Skin epidermis (tissue), 12 donors: ENCODE data around the gene TLX3.
"Not testable (repeated sequence)": the region's sequence is repeated elsewhere in the genome, so short reads cannot be mapped to it uniquely, and the experiment has no call there.

Source experiments
- H3K27ac ChIP-seq, 21 experiments: fragments of 200-600 bp; sonication (generic) in 11 of 21; one replicate each; pipeline ENCODE4 v1.5.0; 2020; ENCODE audit warnings: mild to moderate bottlenecking in 3 of 21, inconsistent platforms in 2 of 21, moderate library complexity in 2 of 21
- H3K4me3 ChIP-seq, 7 experiments: fragments of 200-600 bp; sonication (generic) in 2 of 7; one replicate each; pipeline ENCODE4 v1.5.0; 2020; ENCODE audit warnings: inconsistent platforms in 2 of 7, mild to moderate bottlenecking in 2 of 7, moderate library complexity in 1 of 7

Gene TLX3

GRCh38 chr5:171308453-171309275 is at the start of gene TLX3:
TSS of gene TLX3 (plus strand) at chr5:171309248. CDS start at chr5:171309366, 118 bp downstream.
- H3K4me3 ChIP-seq, result peak within 1 kb of the TSS in 1 of 7 experiments; percentile 0
- H3K27ac ChIP-seq, result no peak within 1 kb of the TSS

GRCh38 chr5:171261361-171261760 is 47.7 kb upstream of the TLX3 start:
- no peak overlapping the region for H3K27ac ChIP-seq

DNA sequence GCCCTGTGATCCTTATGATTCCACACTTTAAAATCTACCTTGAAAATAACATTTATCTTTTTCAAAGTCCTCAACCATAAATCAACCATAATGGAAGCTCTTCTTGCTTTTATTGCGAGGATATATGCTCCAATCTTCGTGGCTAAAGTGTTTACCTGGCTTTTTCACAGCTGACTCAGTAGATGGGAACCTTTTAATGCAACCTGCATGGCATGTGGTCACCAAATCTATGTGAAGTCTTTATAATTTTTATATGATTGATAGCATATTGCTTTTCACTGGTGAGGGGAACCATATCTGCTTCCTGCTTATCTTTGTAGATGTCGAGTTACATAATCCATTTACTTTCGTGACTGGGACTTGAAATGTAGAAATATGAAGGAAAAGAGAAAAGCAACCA is 47.1 kb upstream of the TLX3 start:
- no peak overlapping the region for H3K27ac ChIP-seq

More at GRCh38 chr5:171261361-171261760, 47.7 kb upstream of the TLX3 start:
- no peak overlapping the region for H3K4me3 ChIP-seq

DNA sequence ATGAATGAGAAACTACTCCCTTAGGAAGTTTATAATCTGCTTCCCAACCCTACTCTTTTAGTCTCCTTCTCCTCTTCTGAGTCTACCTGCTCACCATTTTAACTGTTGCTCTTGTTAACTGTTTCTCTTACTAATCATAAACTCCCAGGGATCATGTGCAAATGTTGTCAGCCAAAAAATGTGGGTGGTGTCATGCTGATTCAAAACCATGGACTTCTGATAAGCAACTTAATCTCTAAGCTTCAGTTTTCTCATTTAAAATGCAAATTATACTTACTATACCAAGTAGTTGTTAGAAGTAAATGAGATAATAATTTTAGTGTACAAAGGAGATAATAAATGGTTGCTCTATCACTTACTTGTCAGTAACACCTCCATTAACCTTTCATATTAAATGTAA is 45.9 kb upstream of the TLX3 start:
- no peak overlapping the region for H3K27ac ChIP-seq

More for the DNA sequence above, 47.1 kb upstream of the TLX3 start:
- no peak overlapping the region for H3K4me3 ChIP-seq

DNA sequence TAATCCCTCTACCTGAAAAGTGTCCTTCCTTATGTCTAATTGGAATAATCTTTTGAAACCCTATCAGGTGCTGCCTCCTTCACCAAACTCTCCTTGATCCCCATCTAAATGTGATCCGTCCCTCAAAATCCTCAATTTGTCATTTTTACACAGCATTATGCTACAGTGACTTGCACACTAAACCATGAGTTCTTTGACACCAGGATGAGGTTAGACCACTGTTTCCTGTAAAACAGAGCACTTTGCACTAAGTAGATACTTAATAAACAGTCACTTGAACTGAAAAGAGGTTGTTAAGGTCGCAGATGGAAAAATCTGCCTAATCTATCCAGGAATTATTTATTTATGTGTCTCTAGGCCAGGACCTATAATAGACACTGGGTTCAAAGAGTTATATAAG is 44.2 kb upstream of the TLX3 start:
- no peak overlapping the region for H3K4me3 ChIP-seq
- H3K27ac ChIP-seq, result no peak overlapping the region

More for the DNA sequence above, 45.9 kb upstream of the TLX3 start:
- no peak overlapping the region for H3K4me3 ChIP-seq

DNA sequence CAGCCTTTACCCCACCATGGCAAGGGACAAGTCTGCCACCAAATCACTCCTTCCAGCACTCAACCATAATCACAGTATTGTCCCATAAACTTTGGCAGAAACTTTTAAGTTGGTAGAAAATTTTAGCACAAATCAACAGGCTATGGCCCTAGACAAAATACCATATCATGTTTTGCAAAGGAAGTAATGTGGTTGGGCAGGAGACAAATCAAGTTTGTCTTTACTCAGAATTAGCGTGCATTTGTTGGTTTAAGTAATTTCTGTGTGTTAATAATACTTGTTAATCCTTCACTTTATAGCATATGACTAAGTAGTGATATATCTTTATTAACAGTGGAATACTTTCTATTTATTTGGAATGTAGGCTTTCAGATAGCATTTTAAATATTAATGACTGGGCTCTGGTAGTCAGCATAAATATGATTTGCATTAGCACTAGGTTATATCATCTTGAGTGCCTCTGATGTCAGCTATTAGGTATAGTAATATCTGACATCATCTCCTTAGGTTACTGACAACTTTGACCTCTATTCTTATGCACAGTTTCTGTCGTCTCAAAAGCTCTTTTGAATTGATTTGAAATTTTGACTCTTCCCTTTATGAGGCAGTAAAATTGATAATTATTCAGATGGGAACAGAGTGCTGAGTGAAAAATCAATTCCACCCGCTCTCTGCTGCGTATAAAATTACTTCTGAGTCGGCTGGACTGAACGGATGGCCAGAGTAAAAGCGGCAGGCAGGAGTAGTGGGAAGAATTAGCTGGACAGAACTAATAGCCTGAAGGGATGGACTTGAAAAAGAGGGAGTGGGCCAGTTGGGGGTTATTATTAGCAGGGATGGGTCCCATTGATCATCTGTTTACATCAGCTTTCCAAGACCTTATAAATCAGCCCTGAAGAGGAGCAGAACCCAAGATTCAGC is 40.1 kb upstream of the TLX3 start:
- no peak overlapping the region for H3K4me3 ChIP-seq
- no peak overlapping the region for H3K27ac ChIP-seq

- no peak overlapping the region for H3K27ac ChIP-seq
- no peak overlapping the region for H3K4me3 ChIP-seq
These were observed 39.3 kb upstream of the TLX3 start for GRCh38 chr5:171269717-171270116.

- Histone ChIP-seq H3K27ac (no peak overlapping the region), H3K4me3 (no peak overlapping the region)
These were observed 38.9 kb upstream of the TLX3 start for GRCh38 chr5:171270136-171270535.

GRCh38 chr5:171271798-171272197 is 37.2 kb upstream of the TLX3 start:
- Histone ChIP-seq H3K27ac (no peak overlapping the region), H3K4me3 (no peak overlapping the region)

GRCh38 chr5:171272996-171273970 is 35.8 kb upstream of the TLX3 start:
- Histone ChIP-seq H3K27ac (no peak overlapping the region), H3K4me3 (no peak overlapping the region)

DNA sequence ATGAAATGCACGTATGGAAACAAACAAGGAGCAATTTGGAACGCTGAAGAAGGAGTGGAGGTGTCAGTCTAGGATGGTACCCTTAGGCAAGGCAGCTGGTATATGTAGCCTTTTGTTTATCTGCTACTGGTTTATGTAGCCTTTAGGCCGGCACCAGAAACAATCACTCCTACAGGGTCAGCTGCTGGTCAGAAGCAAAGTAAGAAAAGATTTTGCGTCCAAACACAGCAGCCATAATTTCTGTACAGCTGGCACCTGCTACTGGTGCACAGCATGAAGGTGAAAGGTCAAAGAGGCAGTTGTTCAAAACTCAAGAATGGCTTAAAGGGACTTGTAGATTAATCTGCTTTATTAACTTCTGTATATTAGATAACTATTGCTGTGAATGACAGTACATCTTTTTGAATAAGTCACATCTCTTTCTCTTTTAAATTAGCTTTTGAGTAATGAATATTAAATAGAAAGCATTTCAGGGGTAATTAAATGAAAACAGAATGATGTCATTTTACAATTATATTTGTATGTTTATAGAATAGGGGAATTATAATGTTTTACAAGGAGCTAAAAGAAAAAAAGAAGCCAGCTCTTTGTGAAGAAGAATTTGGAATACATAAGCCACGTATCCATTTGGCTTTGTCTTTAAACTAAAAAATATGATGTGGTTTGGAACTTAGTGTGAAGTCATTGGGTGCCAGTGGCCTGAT is 33.1 kb upstream of the TLX3 start:
- H3K27ac ChIP-seq, result no peak overlapping the region
- H3K4me3 ChIP-seq, result no peak overlapping the region

DNA sequence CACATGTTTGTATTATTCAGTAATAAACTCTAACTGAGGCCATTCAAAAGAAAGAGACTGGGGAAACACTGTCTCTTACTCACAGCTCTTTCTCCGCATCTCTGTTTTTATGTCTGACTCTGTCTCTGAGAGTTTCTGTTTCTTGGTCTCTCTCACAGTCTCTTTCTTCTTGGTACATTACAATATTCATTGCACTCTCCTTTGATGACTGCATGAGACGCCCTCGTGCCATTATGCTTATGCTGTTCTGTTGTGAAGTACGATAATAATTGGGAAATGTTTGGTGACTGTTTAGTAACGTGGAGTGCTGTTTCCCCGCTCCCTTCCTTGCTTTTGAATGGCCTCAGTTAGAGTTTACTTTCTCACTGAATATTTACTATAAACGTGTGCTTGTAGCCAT is 25.3 kb upstream of the TLX3 start:
- no peak overlapping the region for H3K4me3 ChIP-seq
- no peak overlapping the region for H3K27ac ChIP-seq

- H3K27ac ChIP-seq, result no peak overlapping the region
- no peak overlapping the region for H3K4me3 ChIP-seq
These were observed 23.6 kb upstream of the TLX3 start for GRCh38 chr5:171285465-171285864.

- Histone ChIP-seq H3K27ac (no peak overlapping the region), H3K4me3 (no peak overlapping the region)
These were observed 21.0 kb upstream of the TLX3 start for GRCh38 chr5:171288066-171288465.

DNA sequence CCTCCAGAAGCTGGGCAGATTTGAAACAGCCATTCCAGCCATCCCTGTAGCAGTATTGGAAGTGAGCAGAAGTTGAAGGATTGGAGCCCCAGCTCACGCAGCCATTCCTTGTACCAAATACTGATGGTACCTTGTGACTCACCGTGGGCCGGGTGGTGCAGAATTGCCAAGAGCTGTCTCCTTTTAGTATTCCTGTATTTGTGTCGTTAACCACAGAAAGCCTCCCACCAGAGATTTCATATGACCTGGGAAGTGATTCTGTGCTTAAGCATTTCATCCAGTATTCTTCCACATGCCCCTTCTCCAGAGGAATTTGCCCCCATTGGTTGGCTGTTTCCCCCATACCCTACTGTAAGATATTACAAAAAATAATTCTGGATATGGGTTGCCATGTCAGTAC is 17.7 kb upstream of the TLX3 start:
- H3K27ac ChIP-seq, result no peak overlapping the region
- no peak overlapping the region for H3K4me3 ChIP-seq

DNA sequence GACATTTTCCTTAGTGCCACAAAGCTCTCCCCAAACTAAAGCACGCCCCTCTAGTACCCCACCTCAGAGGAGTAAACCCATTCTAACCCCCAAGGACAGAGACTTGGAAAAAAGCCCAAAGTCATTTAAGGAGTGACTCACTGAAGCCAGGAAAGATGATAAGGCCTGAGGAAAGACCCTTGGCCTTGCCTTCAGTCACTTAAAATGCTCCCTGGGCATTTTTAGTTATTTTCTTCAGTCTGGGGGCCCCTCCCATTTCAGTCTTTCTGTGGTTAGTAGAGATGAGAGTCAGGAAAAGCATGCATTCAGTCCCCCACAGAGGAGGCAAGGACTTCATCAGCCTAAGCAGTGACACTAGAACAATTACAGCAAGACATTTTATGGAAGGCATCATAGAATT is 13.7 kb upstream of the TLX3 start:
- Histone ChIP-seq H3K27ac (no peak overlapping the region), H3K4me3 (no peak overlapping the region)

DNA sequence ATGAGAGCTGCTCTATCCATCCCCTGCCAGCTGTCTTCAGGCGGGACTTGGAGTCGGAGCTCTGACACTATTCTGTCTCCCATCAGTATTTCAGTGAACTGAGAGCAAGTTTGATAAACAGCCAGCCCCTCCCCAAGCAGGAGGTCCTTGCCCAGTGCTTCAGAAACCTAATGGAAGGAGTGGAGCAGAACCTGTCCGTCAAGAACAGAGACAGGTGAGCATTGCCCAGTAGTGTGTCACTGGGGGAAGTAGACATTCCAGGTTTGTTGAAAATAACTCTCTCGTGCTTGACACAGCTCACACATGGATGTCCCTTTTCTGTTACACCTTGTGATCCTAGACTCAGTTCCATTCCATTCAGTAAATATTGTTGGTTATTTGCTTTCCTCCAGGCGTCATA is 13.2 kb upstream of the TLX3 start:
- no peak overlapping the region for H3K4me3 ChIP-seq
- H3K27ac ChIP-seq, result no peak overlapping the region

DNA sequence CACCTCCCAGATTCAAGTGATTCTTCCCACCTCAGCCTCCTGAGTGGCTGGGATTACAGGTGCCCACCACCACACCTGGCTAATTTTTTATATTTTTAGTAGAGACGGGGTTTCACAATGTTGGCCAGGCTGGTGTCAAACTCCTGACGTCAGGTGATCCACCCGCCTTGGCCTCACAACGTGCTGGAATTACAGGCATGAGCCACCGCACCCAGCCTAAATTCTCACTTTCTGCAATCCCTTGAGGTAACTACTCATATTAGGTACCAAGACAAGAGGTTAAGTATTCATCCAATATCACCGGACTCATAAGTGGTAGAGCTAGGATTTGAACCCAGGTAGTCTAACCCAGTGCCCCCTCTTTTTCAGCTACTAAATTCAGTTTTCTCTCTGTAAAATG is 11.1 kb upstream of the TLX3 start:
- not testable (repeated sequence) for H3K4me3 ChIP-seq, H3K27ac ChIP-seq

- no peak overlapping the region for H3K27ac ChIP-seq
- no peak overlapping the region for H3K4me3 ChIP-seq
These were observed 9.8 kb upstream of the TLX3 start for GRCh38 chr5:171299228-171299627.
